GM23338 (cell line): Measurements from ENCODE around the gene PKP2. TPM values are rescaled to one million over a fixed set of nuclear protein-coding genes. Genes with fewer than 3 reads are reported as not detected.

Source experiments
- ATAC-seq: fragments of 200-7000 bp; cut with Tn5 transposase; 3 replicates; pipeline ENCODE4 v1.9.1; 2020
- DNase-seq: peaks from one replicate; pipeline ENCODE4 v3.0.0-alpha.2; 2015; ENCODE audit warnings: low spot score
- H2AFZ ChIP-seq: fragments of 200-600 bp; sonication (generic); 2 replicates; pipeline ENCODE4 v1.8.0; 2016; ENCODE audit warnings: antibody characterized with exemption, mild to moderate bottlenecking, moderate library complexity
- H3F3A ChIP-seq: fragments of 200-600 bp; sonication (generic); replicated peaks from 2 replicates; pipeline ENCODE4 v1.8.0; 2017; ENCODE audit warnings: antibody characterized with exemption, mixed run types, low read depth
- H3K27ac ChIP-seq: fragments of 200-600 bp; sonication (generic); 2 replicates; pipeline ENCODE4 v1.6.1; 2016; ENCODE audit warnings: low read depth
- H3K27me3 ChIP-seq: fragments of 200-600 bp; sonication (generic); 2 replicates; pipeline ENCODE4 v1.8.0; 2016; ENCODE audit warnings: mild to moderate bottlenecking, mixed run types, moderate library complexity; ENCODE audit not compliant: insufficient read depth
- H3K36me3 ChIP-seq: fragments of 200-600 bp; sonication (generic); 2 replicates; pipeline ENCODE4 v1.8.0; 2016; ENCODE audit warnings: mild to moderate bottlenecking; ENCODE audit not compliant: insufficient read depth
- H3K4me1 ChIP-seq: fragments of 200-600 bp; sonication (generic); 2 replicates; pipeline ENCODE4 v1.8.0; 2016; ENCODE audit warnings: mild to moderate bottlenecking, moderate library complexity; ENCODE audit not compliant: insufficient read depth
- H3K4me2 ChIP-seq: fragments of 200-600 bp; sonication (generic); 2 replicates; pipeline ENCODE4 v1.7.1; 2017; ENCODE audit warnings: mixed run types
- H3K4me3 ChIP-seq: fragments of 200-600 bp; sonication (generic); 2 replicates; pipeline ENCODE4 v1.6.1; 2016; ENCODE audit warnings: mixed run types
- H3K79me2 ChIP-seq: fragments of 200-600 bp; sonication (generic); replicated peaks from 2 replicates; pipeline ENCODE4 v1.8.0; 2017; ENCODE audit warnings: mild to moderate bottlenecking; ENCODE audit not compliant: insufficient read depth
- H3K9me2 ChIP-seq: fragments of 200-600 bp; sonication (generic); 2 replicates; pipeline ENCODE4 v1.8.0; 2017; ENCODE audit not compliant: insufficient read depth
- H4K20me1 ChIP-seq: fragments of 200-600 bp; sonication (generic); replicated peaks from 2 replicates; pipeline ENCODE4 v1.8.0; 2017; ENCODE audit warnings: mild to moderate bottlenecking; ENCODE audit not compliant: insufficient read depth
- H3K27ac Mint-ChIP-seq: 2 replicates; pipeline ENCODE4 v1.8.0; 2020; ENCODE audit warnings: inconsistent platforms, mild to moderate bottlenecking, moderate library complexity, mixed read lengths
- H3K27me3 Mint-ChIP-seq: 3 replicates; pipeline ENCODE4 v1.8.0; 2022; ENCODE audit warnings: low read depth, mild to moderate bottlenecking, moderate library complexity, mixed read lengths, inconsistent platforms; ENCODE audit not compliant: insufficient read depth, poor library complexity
- H3K36me3 Mint-ChIP-seq: 3 replicates; pipeline ENCODE4 v1.8.0; 2021; ENCODE audit warnings: low read depth, mild to moderate bottlenecking, inconsistent platforms, moderate library complexity, mixed read lengths
- H3K4me1 Mint-ChIP-seq: 3 replicates; pipeline ENCODE4 v1.8.0; 2020; ENCODE audit warnings: mild to moderate bottlenecking, inconsistent platforms, mixed read lengths
- H3K4me3 Mint-ChIP-seq: 3 replicates; pipeline ENCODE4 v1.8.0; 2021; ENCODE audit warnings: moderate library complexity, mild to moderate bottlenecking, inconsistent platforms, mixed read lengths
- H3K9me3 Mint-ChIP-seq: 3 replicates; pipeline ENCODE4 v1.8.0; 2020; ENCODE audit warnings: moderate library complexity, mild to moderate bottlenecking, inconsistent platforms, mixed read lengths
- CREB1 ChIP-seq: fragments of 250-450 bp; sonication (Bioruptor Pico); IDR thresholded peaks from 2 replicates; pipeline ENCODE4 v1.5.0; 2020; ENCODE audit warnings: low read depth, mild to moderate bottlenecking, moderate library complexity
- CTCF ChIP-seq, 2 experiments: fragments of 200-600 bp in 1 of 2; sonication (generic) in 1 of 2; conservative IDR thresholded peaks; 2 replicates each; pipeline versions ENCODE4 v1.5.1 to v1.6.1; 2016 to 2017; ENCODE audit warnings: antibody characterized with exemption in 2 of 2, low read depth in 2 of 2, mild to moderate bottlenecking in 2 of 2, moderate library complexity in 1 of 2
- EZH2 ChIP-seq: fragments of 200-600 bp; sonication (generic); IDR thresholded peaks from one replicate; pipeline ENCODE4 v1.8.0; 2017; ENCODE audit warnings: antibody characterized with exemption, mild to moderate bottlenecking, low read depth; ENCODE audit not compliant: unreplicated experiment
- EZH2phosphoT487 ChIP-seq: fragments of 200-600 bp; sonication (generic); IDR thresholded peaks from one replicate; pipeline ENCODE4 v1.8.1; 2018; ENCODE audit warnings: antibody characterized with exemption; ENCODE audit not compliant: unreplicated experiment
- JUNB ChIP-seq: IDR thresholded peaks from one replicate; pipeline ENCODE4 v1.6.1; 2016; ENCODE audit warnings: antibody characterized with exemption; ENCODE audit not compliant: unreplicated experiment
- STAT1 ChIP-seq: IDR thresholded peaks from one replicate; pipeline ENCODE4 v1.6.1; 2016; ENCODE audit warnings: antibody characterized with exemption; ENCODE audit not compliant: unreplicated experiment
- ZNF114 ChIP-seq: fragments of 250-450 bp; sonication (Bioruptor Pico); IDR thresholded peaks from 2 replicates; pipeline ENCODE4 v1.5.0; 2020; ENCODE audit warnings: mild to moderate bottlenecking, moderate library complexity
- ZNF331 ChIP-seq: fragments of 250-450 bp; sonication (Bioruptor Pico); IDR thresholded peaks from 2 replicates; pipeline ENCODE4 v1.5.0; 2020; ENCODE audit warnings: low read depth, mild to moderate bottlenecking, moderate library complexity
- ZNF462 ChIP-seq: fragments of 250-450 bp; sonication (Bioruptor Pico); IDR thresholded peaks from 2 replicates; pipeline ENCODE4 v1.5.0; 2020; ENCODE audit warnings: mild to moderate bottlenecking, moderate library complexity
- polyA plus RNA-seq: library from polyadenylated mRNA; unstranded; fragments of >200 nt; fragmentation: Nextera tagmentation; extraction: Ambion mirVana; gene quantifications from 2 replicates; pipeline ENCODE4 v1.2.1, GENCODE V29; 2016
- total RNA-seq: library from RNA; depleted of rRNA; stranded (reverse); fragments of >200 nt; shearing (Covaris generic); gene quantifications from 2 replicates; pipeline ENCODE4 v1.2.3, GENCODE V29; 2014
- TF ChIP-seq, protein P1 (sequence below): IDR thresholded peaks from one replicate; pipeline ENCODE4 v1.6.1; 2018; ENCODE audit warnings: antibody characterized with exemption; ENCODE audit not compliant: unreplicated experiment
- TF ChIP-seq, protein P2 (sequence below): IDR thresholded peaks from 2 replicates; pipeline ENCODE4 v1.6.1; 2016; ENCODE audit warnings: antibody characterized with exemption

Gene PKP2
- total and polyA plus RNA-seq, 2 experiments from 2014 or later: 24.6 to 47.6 TPM

DNA sequence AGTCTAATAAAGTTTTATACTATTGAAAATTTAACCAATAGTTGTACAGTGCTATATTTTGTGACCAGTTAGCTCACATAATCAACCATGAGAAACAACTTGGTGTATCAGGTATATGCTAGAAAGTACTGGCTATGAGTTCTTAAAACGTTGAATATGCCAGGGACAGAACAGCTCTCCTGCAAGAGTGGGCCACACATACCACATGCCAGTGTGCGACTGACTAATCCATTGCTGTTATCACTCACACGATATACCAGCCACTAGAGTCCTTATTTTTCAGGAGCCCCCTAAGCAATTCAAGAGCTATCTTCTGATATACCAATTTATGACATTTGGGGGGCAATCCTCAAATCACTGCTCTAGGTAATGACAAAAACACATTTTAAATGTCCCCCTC is 9.5 kb downstream of the PKP2 start:
- no peaks in the 10 kb centered on the region for H4K20me1 ChIP-seq
- TF ChIP-seq, protein P1, sequence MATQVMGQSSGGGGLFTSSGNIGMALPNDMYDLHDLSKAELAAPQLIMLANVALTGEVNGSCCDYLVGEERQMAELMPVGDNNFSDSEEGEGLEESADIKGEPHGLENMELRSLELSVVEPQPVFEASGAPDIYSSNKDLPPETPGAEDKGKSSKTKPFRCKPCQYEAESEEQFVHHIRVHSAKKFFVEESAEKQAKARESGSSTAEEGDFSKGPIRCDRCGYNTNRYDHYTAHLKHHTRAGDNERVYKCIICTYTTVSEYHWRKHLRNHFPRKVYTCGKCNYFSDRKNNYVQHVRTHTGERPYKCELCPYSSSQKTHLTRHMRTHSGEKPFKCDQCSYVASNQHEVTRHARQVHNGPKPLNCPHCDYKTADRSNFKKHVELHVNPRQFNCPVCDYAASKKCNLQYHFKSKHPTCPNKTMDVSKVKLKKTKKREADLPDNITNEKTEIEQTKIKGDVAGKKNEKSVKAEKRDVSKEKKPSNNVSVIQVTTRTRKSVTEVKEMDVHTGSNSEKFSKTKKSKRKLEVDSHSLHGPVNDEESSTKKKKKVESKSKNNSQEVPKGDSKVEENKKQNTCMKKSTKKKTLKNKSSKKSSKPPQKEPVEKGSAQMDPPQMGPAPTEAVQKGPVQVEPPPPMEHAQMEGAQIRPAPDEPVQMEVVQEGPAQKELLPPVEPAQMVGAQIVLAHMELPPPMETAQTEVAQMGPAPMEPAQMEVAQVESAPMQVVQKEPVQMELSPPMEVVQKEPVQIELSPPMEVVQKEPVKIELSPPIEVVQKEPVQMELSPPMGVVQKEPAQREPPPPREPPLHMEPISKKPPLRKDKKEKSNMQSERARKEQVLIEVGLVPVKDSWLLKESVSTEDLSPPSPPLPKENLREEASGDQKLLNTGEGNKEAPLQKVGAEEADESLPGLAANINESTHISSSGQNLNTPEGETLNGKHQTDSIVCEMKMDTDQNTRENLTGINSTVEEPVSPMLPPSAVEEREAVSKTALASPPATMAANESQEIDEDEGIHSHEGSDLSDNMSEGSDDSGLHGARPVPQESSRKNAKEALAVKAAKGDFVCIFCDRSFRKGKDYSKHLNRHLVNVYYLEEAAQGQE: no peak
- TF ChIP-seq STAT1: no peak
- no peak for TF ChIP-seq CREB1
- TF ChIP-seq ZNF331 (CRISPR knock-in tag): no peak
- TF ChIP-seq EZH2phosphoT487: no peak
- TF ChIP-seq JUNB: no peak
- TF ChIP-seq EZH2: no peak
- TF ChIP-seq ZNF462 (CRISPR knock-in tag): no peak
- TF ChIP-seq ZNF114: no peak
- no peak for TF ChIP-seq CTCF (conservative IDR thresholded peaks at IDR 0.05; ENCODE audit: low read depth in 2 of 2)
- TF ChIP-seq, protein P2, sequence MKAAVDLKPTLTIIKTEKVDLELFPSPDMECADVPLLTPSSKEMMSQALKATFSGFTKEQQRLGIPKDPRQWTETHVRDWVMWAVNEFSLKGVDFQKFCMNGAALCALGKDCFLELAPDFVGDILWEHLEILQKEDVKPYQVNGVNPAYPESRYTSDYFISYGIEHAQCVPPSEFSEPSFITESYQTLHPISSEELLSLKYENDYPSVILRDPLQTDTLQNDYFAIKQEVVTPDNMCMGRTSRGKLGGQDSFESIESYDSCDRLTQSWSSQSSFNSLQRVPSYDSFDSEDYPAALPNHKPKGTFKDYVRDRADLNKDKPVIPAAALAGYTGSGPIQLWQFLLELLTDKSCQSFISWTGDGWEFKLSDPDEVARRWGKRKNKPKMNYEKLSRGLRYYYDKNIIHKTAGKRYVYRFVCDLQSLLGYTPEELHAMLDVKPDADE: no peak
- no peaks in the 10 kb centered on the region for H3F3A ChIP-seq
- no peak overlapping the region for H3K27ac ChIP-seq
- DNase-seq (no peak), ATAC-seq (no peak)
- H3K9me2 ChIP-seq: no peaks in the 10 kb centered on the region
- H3K4me1 ChIP-seq: peaks cover 45% of the 10 kb centered on the region
- Mint-ChIP-seq H3K9me3 (no peaks in the 10 kb centered on the region), H3K36me3 (no peaks in the 10 kb centered on the region), H3K27ac (no peak overlapping the region; the same call in 1 of the 2 replicates), H3K4me1 (peaks cover 38% of the 10 kb centered on the region), H3K27me3 (peaks cover 3% of the 10 kb centered on the region), H3K4me3 (no peak overlapping the region)
- H3K79me2 ChIP-seq: peaks cover 60% of the 10 kb centered on the region
- no peak overlapping the region for H3K4me3 ChIP-seq
- H3K27me3 ChIP-seq: no peaks in the 10 kb centered on the region
- H3K4me2 ChIP-seq: no peak overlapping the region
- no peak overlapping the region for H2AFZ ChIP-seq
- H3K36me3 ChIP-seq: no peaks in the 10 kb centered on the region
